Measurements from ENCODE around the gene RCBTB2.

DNA sequence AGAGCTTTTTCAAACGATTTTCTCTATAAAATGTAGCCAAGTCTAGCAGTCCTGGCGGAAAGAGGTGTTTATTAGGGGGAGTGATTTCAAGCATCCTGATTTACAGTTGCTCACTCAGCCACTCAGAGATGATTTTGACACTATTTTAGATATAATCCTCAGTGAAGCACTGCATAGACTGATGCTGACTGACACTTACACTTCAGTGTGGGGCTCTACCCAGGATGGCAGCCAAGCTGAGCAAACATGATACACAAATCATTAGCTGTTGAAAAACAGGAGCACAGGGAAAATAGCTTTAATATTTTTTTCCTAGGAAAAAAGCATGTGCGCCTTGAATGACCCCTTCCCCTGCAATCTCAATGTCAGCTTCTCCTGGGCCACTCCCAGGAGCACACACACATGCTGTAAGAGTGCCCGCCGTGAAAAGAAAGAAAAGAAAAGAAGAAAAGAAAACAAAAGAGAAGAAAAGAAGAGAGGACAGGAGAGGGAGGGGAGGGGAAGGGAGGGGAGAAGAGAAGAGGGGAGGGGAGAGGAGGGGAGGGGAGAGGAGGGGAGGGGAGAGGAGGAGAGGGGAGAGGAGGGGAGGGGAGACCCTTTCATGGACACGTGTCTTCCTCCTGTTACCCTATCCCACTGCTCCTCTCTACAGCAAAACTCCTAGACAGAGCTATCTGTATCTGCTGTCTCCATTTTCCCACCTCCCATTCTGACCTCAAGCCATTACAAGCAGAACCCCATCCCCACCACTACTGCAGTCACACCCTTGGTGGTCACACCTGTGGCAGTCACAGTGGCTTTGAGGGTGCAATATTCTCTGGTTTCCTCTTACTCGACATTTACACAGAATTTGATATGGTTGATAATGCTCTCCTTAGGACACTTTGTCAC lies 36.4 kb downstream of the RCBTB2 start:
- TF ChIP-seq EZH2phosphoT487 (IDR thresholded peaks at IDR 0.05; ENCODE audit: insufficient read depth, low read depth) (no peak), EZH2 (IDR thresholded peaks at IDR 0.05; ENCODE audit: insufficient read depth, poor library complexity, severe bottlenecking) (no peak)

Data from GM23248 (cell line).